ENCODE results near the gene SBF1. TPM values are rescaled to one million over a fixed set of nuclear protein-coding genes. Genes with fewer than 3 reads are reported as not detected.

Gene SBF1
- total RNA-seq, 1 donor from 2014 or later, result 105 TPM

- Mint-ChIP-seq H3K27me3 (ENCODE audit: low read depth) (peaks cover 11% of the 10 kb centered on the region), H3K4me3 (peak overlapping the region; percentile 95), H3K27ac (peak overlapping the region; percentile 95), H3K4me1 (peaks cover 37% of the 10 kb centered on the region), H3K9me3 (no peaks in the 10 kb centered on the region), H3K36me3 (no peaks in the 10 kb centered on the region)
- DNase-seq (ENCODE audit: low spot score in 2 of 2, unreplicated experiment in 2 of 2), result peak in 1 of 2 experiments; percentile 58
- TF ChIP-seq CTCF (IDR thresholded peaks at IDR 0.05; ENCODE audit: unreplicated experiment), result no peak
These were observed 772 bp downstream of the SBF1 start for GRCh38 chr22:50473855-50474671.

- H3K9me3 Mint-ChIP-seq, result no peaks in the 10 kb centered on the region
These were observed 1.7 kb downstream of the SBF1 start for GRCh38 chr22:50473088-50473487.

GRCh38 chr22:50471962-50472361 is 2.9 kb downstream of the SBF1 start:
- H3K4me3 Mint-ChIP-seq, result peak overlapping the region; percentile 26
- no peaks in the 10 kb centered on the region for H3K36me3 Mint-ChIP-seq
- TF ChIP-seq CTCF (IDR thresholded peaks at IDR 0.05; ENCODE audit: unreplicated experiment), result no peak
- no peaks in the 10 kb centered on the region for H3K27me3 Mint-ChIP-seq (ENCODE audit: low read depth)
- DNase-seq (ENCODE audit: low spot score in 2 of 2, unreplicated experiment in 2 of 2), result no peak
- peaks cover 33% of the 10 kb centered on the region for H3K4me1 Mint-ChIP-seq
- H3K9me3 Mint-ChIP-seq, result no peaks in the 10 kb centered on the region
- peak overlapping the region; percentile 16 for H3K27ac Mint-ChIP-seq

More at GRCh38 chr22:50473088-50473487, 1.7 kb downstream of the SBF1 start:
- DNase-seq (ENCODE audit: low spot score in 2 of 2, unreplicated experiment in 2 of 2), result no peak
- peaks cover 3% of the 10 kb centered on the region for H3K27me3 Mint-ChIP-seq (ENCODE audit: low read depth)
- no peak for TF ChIP-seq CTCF (IDR thresholded peaks at IDR 0.05; ENCODE audit: unreplicated experiment)
- H3K36me3 Mint-ChIP-seq, result no peaks in the 10 kb centered on the region
- peak overlapping the region; percentile 95 for H3K27ac Mint-ChIP-seq
- peaks cover 37% of the 10 kb centered on the region for H3K4me1 Mint-ChIP-seq
- H3K4me3 Mint-ChIP-seq, result peak overlapping the region; percentile 95

- no peak overlapping the region for H3K27ac Mint-ChIP-seq
- no peaks in the 10 kb centered on the region for H3K27me3 Mint-ChIP-seq (ENCODE audit: low read depth)
- no peaks in the 10 kb centered on the region for H3K9me3 Mint-ChIP-seq
These were observed 3.5 kb downstream of the SBF1 start for GRCh38 chr22:50471197-50471847.

GRCh38 chr22:50470491-50470890 is 4.3 kb downstream of the SBF1 start:
- Mint-ChIP-seq H3K27me3 (ENCODE audit: low read depth) (no peaks in the 10 kb centered on the region), H3K9me3 (no peaks in the 10 kb centered on the region), H3K36me3 (peaks cover 3% of the 10 kb centered on the region), H3K27ac (peak overlapping the region; percentile 26), H3K4me3 (no peak overlapping the region), H3K4me1 (peaks cover 27% of the 10 kb centered on the region)
- TF ChIP-seq CTCF (IDR thresholded peaks at IDR 0.05; ENCODE audit: unreplicated experiment), result no peak
- no peak for DNase-seq (ENCODE audit: low spot score in 2 of 2, unreplicated experiment in 2 of 2)

More at GRCh38 chr22:50471197-50471847, 3.5 kb downstream of the SBF1 start:
- TF ChIP-seq CTCF (IDR thresholded peaks at IDR 0.05; ENCODE audit: unreplicated experiment), result no peak
- Mint-ChIP-seq H3K36me3 (peaks cover 3% of the 10 kb centered on the region), H3K4me1 (peaks cover 28% of the 10 kb centered on the region), H3K4me3 (no peak overlapping the region)
- DNase-seq (ENCODE audit: low spot score in 2 of 2, unreplicated experiment in 2 of 2), result no peak

Measured in mesothelial cell of epicardium (in vitro differentiated cells).